Rectal smooth muscle tissue (tissue), 1 donor: ENCODE measurements around the gene ACAP3.

ENCODE experiments used
- H3K27ac ChIP-seq: one replicate; pipeline ENCODE4 v1.7.0; 2013; ENCODE audit warnings: low read depth, low read length, inconsistent platforms
- H3K27me3 ChIP-seq: one replicate; pipeline ENCODE4 v1.7.0; 2013; ENCODE audit warnings: low read length; ENCODE audit not compliant: control insufficient read depth, insufficient read depth
- H3K36me3 ChIP-seq: one replicate; pipeline ENCODE4 v1.7.0; 2013; ENCODE audit warnings: low read length; ENCODE audit not compliant: control insufficient read depth, insufficient read depth
- H3K4me1 ChIP-seq: one replicate; pipeline ENCODE4 v1.7.0; 2013; ENCODE audit warnings: low read length; ENCODE audit not compliant: control insufficient read depth, insufficient read depth
- H3K4me3 ChIP-seq: one replicate; pipeline ENCODE4 v1.7.0; 2013; ENCODE audit warnings: low read length
- H3K9ac ChIP-seq: one replicate; pipeline ENCODE4 v1.7.0; 2013; ENCODE audit warnings: low read length

ACAP3 gene

GRCh38 chr1:1285611-1286311 is 22.0 kb downstream of the ACAP3 start:
- Histone ChIP-seq H3K27me3 (peaks cover 16% of the 10 kb centered on the region), H3K36me3 (no peaks in the 10 kb centered on the region), H3K27ac (no peak overlapping the region), H3K4me1 (no peaks in the 10 kb centered on the region), H3K9ac (no peak overlapping the region), H3K4me3 (no peak overlapping the region)

GRCh38 chr1:1285102-1285571 is 22.6 kb downstream of the ACAP3 start:
- H3K4me3 ChIP-seq: no peak overlapping the region
- H3K9ac ChIP-seq: no peak overlapping the region
- peaks cover 16% of the 10 kb centered on the region for H3K27me3 ChIP-seq
- H3K36me3 ChIP-seq: no peaks in the 10 kb centered on the region
- no peak overlapping the region for H3K27ac ChIP-seq
- no peaks in the 10 kb centered on the region for H3K4me1 ChIP-seq

- H3K36me3 ChIP-seq: no peaks in the 10 kb centered on the region
- H3K9ac ChIP-seq: no peak overlapping the region
- no peak overlapping the region for H3K27ac ChIP-seq
- H3K4me1 ChIP-seq: no peaks in the 10 kb centered on the region
- H3K4me3 ChIP-seq: no peak overlapping the region
- H3K27me3 ChIP-seq: peaks cover 16% of the 10 kb centered on the region
These were observed 23.3 kb downstream of the ACAP3 start for GRCh38 chr1:1284221-1285101.

GRCh38 chr1:1283821-1284220 is 23.9 kb downstream of the ACAP3 start:
- Histone ChIP-seq H3K4me3 (no peak overlapping the region), H3K27me3 (peaks cover 16% of the 10 kb centered on the region), H3K27ac (no peak overlapping the region), H3K9ac (no peak overlapping the region), H3K4me1 (no peaks in the 10 kb centered on the region), H3K36me3 (no peaks in the 10 kb centered on the region)

- H3K4me3 ChIP-seq: no peak overlapping the region
- H3K27ac ChIP-seq: no peak overlapping the region
- no peaks in the 10 kb centered on the region for H3K36me3 ChIP-seq
- H3K4me1 ChIP-seq: no peaks in the 10 kb centered on the region
- H3K9ac ChIP-seq: no peak overlapping the region
- H3K27me3 ChIP-seq: peaks cover 16% of the 10 kb centered on the region
These were observed 24.7 kb downstream of the ACAP3 start for GRCh38 chr1:1282998-1283397.

- no peak overlapping the region for H3K9ac ChIP-seq
- no peaks in the 10 kb centered on the region for H3K4me1 ChIP-seq
- no peak overlapping the region for H3K4me3 ChIP-seq
- peaks cover 13% of the 10 kb centered on the region for H3K27me3 ChIP-seq
- no peaks in the 10 kb centered on the region for H3K36me3 ChIP-seq
- no peak overlapping the region for H3K27ac ChIP-seq
These were observed 26.0 kb downstream of the ACAP3 start for GRCh38 chr1:1281533-1282321.

- H3K9ac ChIP-seq: no peak overlapping the region
- no peaks in the 10 kb centered on the region for H3K4me1 ChIP-seq
- no peak overlapping the region for H3K4me3 ChIP-seq
- no peak overlapping the region for H3K27ac ChIP-seq
- H3K36me3 ChIP-seq: no peaks in the 10 kb centered on the region
- peaks cover 12% of the 10 kb centered on the region for H3K27me3 ChIP-seq
These were observed 26.8 kb downstream of the ACAP3 start for GRCh38 chr1:1280782-1281481.

GRCh38 chr1:1279028-1279427 is 28.7 kb downstream of the ACAP3 start:
- Histone ChIP-seq H3K27ac (no peak overlapping the region), H3K4me1 (no peaks in the 10 kb centered on the region), H3K9ac (no peak overlapping the region)

GRCh38 chr1:1278620-1279019 is 29.1 kb downstream of the ACAP3 start:
- Histone ChIP-seq H3K27ac (no peak overlapping the region), H3K4me3 (no peak overlapping the region), H3K36me3 (no peaks in the 10 kb centered on the region), H3K4me1 (no peaks in the 10 kb centered on the region), H3K9ac (no peak overlapping the region), H3K27me3 (no peaks in the 10 kb centered on the region)

More at GRCh38 chr1:1279028-1279427, 28.7 kb downstream of the ACAP3 start:
- Histone ChIP-seq H3K27me3 (no peaks in the 10 kb centered on the region), H3K36me3 (no peaks in the 10 kb centered on the region), H3K4me3 (no peak overlapping the region)

GRCh38 chr1:1275836-1276235 is 31.9 kb downstream of the ACAP3 start:
- Histone ChIP-seq H3K4me3 (no peak overlapping the region), H3K27ac (no peak overlapping the region), H3K27me3 (no peaks in the 10 kb centered on the region), H3K9ac (no peak overlapping the region), H3K4me1 (peaks cover 16% of the 10 kb centered on the region), H3K36me3 (no peaks in the 10 kb centered on the region)

GRCh38 chr1:1274931-1275431 is 32.7 kb downstream of the ACAP3 start:
- Histone ChIP-seq H3K4me1 (peaks cover 19% of the 10 kb centered on the region), H3K27me3 (no peaks in the 10 kb centered on the region), H3K36me3 (no peaks in the 10 kb centered on the region), H3K9ac (no peak overlapping the region), H3K27ac (no peak overlapping the region), H3K4me3 (peak overlapping the region; percentile 72)
